NCI-H82 (cell line): ENCODE results near the gene IGSF1.

Experiments
- DNase-seq: peaks from one replicate; lab custom pipeline; 2025; lab: John Stamatoyannopoulos, UW

Gene IGSF1, protein sequence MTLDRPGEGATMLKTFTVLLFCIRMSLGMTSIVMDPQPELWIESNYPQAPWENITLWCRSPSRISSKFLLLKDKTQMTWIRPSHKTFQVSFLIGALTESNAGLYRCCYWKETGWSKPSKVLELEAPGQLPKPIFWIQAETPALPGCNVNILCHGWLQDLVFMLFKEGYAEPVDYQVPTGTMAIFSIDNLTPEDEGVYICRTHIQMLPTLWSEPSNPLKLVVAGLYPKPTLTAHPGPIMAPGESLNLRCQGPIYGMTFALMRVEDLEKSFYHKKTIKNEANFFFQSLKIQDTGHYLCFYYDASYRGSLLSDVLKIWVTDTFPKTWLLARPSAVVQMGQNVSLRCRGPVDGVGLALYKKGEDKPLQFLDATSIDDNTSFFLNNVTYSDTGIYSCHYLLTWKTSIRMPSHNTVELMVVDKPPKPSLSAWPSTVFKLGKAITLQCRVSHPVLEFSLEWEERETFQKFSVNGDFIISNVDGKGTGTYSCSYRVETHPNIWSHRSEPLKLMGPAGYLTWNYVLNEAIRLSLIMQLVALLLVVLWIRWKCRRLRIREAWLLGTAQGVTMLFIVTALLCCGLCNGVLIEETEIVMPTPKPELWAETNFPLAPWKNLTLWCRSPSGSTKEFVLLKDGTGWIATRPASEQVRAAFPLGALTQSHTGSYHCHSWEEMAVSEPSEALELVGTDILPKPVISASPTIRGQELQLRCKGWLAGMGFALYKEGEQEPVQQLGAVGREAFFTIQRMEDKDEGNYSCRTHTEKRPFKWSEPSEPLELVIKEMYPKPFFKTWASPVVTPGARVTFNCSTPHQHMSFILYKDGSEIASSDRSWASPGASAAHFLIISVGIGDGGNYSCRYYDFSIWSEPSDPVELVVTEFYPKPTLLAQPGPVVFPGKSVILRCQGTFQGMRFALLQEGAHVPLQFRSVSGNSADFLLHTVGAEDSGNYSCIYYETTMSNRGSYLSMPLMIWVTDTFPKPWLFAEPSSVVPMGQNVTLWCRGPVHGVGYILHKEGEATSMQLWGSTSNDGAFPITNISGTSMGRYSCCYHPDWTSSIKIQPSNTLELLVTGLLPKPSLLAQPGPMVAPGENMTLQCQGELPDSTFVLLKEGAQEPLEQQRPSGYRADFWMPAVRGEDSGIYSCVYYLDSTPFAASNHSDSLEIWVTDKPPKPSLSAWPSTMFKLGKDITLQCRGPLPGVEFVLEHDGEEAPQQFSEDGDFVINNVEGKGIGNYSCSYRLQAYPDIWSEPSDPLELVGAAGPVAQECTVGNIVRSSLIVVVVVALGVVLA (N-terminal part only)

DNA sequence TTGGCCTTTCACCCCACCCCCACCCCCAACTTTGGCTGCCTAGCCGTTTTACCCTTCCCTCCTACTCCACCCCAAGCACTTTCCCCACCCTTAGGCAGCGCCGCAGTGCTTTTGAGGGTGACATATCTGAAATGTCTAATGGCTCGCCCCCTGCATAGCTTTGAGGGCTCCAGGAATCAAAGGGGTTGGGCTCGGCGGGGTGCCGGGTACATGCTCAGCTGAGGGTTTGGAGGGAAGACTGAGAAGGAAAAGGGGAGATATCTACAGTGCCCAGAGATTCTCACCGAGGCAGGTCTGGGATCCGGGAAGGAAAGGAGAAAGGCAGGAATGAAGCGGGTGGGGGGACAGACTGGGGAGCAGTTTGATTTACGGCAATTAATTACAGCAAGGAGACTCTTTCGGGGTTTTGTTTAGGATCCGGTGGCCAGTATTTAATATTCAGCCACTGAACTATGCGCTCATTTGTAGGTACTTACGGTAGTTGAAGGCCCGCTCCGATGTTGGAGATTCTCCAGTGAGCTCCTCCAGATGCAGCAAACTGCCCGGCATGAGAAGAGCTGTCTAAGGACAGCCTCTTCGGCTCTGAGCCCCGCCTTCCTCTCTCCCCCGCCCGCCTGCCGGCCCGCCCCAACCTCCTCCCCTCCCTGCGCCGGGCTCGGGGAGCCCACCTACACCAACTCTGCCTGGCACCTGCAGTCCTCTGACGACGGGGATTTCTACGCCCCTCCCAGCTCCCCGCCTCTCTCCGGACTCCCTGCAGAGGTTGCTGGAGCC lies at the start of gene IGSF1:
Gene IGSF1 (minus strand): TSS at position 569 of the 774 bp plus-strand sequence. CDS start 2,632 bp downstream, outside the sequence.
- peak; percentile 72 for DNase-seq

DNA sequence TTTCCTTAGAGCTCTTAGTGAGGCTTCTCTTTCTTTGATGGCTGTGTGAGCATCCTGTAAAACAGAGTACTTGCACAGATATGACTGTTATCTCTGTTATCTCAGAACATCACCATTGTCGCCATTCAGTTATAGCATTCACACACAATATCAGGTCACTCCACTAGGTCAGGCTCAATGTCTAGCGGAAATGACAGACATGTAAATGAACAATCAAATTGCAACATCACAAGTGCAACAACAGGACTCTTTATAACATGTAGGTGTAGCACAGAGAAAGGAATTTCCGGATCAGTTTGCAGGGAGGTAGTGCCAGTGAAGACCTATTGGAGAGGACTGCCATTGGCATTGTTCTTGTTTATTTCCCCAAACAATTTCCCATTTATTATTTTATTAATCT lies 43.2 kb upstream of the IGSF1 start:
- no peak for DNase-seq

DNA sequence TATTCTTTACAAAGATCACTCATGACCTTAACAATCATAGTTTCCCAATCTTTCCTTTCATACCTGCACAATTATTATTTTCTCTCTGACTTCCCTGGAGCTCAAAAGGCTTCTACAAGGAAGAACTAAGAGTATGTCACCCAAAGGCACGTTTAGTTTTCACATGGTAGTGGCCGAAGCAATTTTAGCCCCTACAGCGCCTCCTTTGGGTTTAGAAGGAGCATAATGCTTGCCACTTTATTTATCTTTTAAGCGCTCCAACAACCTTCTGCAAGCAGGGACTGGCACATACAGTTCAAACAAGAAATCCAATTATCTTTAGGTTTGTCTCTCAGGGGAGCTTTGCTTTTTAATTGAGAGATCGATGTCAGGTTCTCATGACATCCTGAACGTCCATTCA lies 42.0 kb upstream of the IGSF1 start:
- DNase-seq, result peak; percentile 86

DNA sequence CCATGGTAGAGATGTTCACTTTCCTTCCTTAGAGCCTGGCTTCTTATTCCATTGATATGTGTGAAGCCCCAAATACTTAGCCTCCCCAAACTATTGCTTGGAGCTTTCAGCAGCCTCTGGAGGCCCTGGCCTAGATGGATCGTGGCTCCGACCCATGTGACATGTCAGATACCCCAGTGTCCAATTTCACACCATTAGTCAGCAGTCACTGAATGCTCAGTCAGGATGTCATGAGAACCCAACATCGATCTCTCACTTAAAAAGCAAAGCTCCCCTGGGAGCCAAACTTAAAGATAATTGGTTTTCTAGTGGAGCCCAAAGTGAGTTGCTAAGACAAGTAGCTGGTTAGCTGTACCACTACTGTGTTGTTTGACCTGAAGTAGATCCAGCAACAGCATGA lies 41.6 kb upstream of the IGSF1 start:
- DNase-seq, result peak; percentile 65

DNA sequence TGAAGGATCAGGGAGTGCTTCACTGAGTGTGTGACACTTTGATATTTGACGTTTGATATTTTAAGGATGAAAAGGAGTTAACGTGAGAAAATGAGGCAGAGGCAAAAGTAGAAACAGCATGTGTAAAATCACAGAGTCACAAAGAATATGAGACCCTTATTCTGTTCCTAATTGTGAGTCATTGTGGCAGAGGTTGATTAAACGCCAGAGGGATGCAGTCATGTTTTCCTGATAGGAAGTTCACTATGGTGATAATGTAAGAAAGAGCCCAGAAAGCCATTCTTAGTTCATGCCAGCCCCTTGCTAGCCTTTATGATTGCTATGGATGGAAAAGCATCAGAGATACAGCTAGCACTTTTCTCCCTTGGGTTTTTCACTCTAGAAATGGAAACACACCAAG lies 33.5 kb upstream of the IGSF1 start:
- no peak for DNase-seq

DNA sequence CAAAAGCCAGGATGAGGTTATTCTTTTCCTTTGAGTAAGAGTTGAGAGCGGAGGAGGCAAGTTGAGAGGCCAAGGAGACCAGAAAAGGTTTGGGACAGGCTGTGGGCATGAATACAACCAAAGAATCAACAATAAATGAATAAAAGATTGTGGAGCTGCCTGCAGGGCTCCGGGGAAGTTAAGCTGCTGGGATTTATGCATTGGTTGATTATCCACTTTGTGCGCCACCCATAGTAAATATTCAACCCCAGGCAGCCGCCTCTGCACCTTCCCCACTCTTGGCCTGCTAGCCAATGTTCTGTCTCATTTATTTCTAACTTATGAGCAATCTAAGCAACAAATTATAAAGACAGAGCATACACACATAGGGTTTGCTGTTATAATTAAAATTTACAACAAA lies 28.2 kb upstream of the IGSF1 start:
- peak; percentile 59 for DNase-seq

DNA sequence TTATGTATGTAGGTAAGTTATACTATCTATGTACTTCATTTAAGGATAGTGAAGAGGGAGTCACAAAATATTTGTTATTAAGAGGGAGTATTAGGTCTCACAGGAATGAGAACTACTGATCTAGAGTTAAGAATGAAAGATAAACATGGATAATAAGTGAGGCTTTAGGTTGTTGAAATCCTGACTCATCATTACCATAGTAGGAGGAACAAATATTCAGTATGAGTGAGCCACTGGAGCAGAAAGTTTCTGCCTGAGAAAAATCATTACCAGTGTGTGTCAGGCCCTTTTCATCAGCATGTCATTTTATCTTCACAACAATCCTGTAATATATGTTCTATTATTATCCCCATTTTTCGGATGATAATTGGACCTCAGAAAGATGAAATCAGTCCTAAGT lies 27.2 kb upstream of the IGSF1 start:
- DNase-seq, result no peak

DNA sequence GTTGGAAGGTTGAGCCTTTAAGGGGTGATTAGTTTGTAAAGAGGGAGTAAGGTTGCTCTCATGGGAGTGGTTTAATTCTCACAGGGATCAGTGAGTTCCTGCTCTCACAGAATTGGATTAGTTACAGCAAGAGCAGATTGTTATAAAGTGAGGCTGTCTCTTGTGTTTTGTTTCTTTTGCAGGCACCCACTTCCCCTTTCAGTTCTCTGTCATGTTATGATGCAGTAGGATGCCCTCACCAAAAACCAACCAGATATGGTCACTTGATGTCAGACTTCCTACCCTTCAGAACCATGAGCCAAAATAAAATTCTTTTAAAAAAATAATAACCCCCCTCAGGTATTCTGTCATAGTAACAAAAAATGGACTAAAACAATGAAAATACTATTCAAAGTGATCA lies 19.9 kb upstream of the IGSF1 start:
- peak; percentile 91 for DNase-seq

DNA sequence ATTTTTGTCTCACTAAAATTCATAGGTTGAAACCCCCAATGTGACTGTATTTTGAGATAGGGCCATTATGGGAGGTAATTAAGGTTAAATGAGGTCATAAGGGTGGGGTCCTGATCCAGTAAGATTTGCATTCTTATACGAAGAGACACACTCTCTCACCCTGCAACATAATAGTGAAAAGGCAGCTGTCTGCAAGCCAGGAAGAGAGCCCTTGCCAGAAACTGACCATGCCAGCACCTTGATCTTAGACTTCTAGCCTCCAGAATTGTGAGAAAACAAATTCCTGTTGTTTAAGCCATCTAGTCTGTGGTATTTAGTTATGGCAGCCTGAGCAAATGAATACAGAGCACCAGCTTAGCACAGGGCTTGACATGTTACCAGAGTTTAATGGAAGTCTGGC lies 17.5 kb upstream of the IGSF1 start:
- no peak for DNase-seq

DNA sequence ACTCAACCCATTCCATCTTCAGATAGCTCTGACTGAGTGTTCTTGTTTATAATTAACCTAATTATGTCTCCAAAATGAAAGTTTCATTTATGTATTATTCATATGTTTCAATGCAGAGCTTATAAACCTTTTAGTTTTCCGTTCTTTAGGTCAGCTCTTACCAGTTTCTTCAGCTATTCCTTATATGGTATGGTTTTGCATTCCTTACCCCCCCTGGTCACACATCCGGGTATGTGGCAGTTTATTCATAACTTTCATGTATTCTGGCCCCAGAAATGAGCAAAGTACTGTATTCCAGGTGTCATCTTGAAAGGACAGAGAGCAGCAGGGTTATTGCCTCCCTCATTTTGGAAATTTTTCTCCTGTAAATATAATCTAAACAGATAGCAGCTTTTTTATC lies 16.8 kb upstream of the IGSF1 start:
- DNase-seq, result no peak

DNA sequence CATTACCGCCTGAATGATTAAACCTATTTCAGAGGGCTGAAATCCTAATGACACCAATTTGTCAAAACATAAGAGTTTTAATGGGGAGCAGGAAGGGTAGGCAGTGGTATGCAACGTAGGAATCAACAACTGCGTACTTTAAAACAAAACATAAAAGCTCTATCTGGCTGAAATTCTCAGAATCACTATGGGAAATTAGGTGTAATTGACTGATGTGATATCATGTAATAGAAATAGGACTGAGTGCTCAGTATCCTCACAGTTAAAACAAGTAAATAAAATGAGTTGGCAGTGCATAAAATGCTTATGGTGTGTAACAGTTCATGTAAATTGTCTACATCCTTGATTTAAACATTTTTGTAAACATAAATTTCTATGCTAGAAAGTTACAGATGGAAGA lies 13.6 kb upstream of the IGSF1 start:
- DNase-seq, result no peak

DNA sequence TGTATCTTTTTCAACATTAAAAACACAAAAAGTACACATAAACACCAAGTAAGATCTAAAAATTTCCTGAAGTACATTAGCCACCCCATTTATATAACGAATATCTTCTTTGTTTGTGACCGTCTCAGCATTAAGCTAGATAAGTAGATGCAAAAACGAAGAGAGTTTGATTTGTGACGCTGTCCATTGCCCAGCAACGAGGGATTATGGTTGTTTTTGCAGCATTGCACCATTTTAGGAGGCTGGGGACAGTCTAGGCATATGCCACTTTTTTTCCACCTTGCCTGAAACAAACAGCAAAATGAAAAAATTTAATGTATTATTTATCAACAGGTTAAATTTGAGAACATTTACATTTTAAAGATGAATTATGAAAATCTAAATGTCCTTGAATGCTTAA lies 12.0 kb upstream of the IGSF1 start:
- peak; percentile 82 for DNase-seq

DNA sequence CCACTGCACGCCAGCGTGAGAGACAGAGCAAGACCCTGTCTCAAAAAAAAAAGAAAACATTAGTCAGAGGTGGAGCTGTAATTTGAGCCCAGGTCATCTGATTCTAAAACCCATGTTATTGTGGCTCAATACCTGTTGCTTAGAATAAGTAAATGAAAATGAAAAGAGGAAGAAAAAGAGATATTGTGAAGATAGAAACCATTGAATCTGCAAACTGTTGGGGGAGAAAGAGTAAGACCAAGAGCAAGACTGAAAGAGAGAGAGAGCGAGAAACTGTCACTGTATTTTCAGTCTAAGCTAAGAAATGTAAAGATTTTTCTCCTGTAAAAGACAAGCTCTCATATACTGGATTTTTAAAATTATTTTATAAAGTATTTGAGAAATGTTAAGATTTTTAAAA lies 9.7 kb upstream of the IGSF1 start:
- DNase-seq, result no peak

DNA sequence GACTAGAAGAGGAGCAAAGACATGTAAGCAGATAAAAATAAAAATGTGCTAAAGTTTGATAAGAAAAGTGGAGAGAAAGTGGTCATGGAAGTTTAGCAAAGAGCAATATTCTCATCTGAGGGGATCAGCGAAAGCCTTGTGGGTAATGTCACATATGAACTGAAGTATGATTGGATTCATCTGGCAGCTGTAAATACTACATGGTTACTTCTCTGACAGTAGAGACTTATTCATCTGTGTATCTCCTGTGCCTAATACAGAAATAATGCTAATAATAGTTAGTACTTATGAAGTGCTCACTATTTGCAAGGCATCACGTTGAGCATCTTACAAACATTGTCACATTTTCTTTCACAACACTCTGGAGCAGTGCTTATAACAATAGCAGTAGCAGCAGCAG lies 8.9 kb upstream of the IGSF1 start:
- DNase-seq, result no peak

DNA sequence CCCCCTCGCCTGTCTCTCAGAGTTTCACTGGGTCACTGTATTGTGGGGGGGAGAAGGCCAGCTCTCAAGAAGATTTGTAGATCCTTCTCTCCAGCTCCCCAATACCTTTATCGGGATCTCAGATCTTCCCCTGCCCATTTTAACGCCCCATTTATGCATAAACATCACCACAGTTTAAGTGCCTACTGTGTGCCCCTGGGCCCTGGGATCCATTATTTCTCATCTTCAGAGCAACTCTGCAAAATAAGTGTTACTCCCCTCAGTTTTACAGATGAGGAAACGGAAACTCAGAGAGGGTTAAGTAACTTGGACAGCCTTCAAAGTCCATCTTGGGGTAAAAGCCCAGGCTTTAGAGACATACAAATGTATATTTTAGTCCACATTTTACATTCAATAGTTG lies 421 bp upstream of the IGSF1 start:
- DNase-seq, result no peak

DNA sequence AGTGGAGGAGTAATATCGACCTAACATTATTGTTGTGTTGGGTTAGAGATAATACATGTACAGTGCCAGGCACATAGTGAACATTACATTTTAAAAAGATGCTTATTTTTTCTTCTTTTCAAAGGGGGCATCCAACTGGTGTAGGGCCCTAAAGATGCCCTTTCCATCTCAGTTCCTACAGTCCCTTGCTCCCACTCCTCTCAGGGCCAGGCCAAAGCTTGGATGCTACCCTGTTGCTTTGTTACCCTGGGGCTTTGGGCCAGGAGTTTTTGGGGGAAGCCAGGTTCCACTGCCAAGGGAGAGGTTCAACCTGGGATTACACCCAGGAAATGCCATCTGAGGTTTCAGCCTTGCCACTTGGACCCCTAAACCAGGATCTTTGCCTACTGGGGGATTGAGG lies 918 bp downstream of the IGSF1 start:
- no peak for DNase-seq

DNA sequence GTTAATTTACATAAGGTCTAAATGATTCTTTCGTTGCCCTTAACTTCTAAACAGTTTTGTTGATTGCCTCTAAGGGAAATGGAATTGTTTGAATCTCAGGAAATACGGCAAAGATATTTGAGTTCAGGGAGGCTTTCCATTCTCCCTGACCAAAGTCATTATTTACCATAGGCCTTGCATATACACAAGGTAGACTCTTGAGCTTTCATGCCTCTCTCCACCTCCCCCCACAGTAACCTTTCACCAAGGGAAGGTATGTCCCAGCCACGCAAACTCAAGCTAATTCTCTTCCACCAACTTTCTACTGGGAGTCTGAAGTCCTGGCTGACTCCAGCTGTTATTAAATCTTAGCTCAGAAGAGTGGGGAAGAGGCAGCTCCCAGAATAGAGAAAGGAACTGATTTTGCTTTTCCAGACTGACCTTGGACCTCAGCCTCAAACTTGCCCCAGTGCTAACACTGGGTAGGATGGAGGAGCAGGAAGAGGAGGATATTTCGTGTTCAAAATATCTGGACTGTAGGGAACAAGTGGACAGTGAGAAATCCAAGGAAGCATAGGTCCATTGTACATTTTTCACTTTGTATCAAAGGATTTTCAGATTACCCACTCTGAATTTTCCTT lies 1.4 kb downstream of the IGSF1 start:
- no peak for DNase-seq

DNA sequence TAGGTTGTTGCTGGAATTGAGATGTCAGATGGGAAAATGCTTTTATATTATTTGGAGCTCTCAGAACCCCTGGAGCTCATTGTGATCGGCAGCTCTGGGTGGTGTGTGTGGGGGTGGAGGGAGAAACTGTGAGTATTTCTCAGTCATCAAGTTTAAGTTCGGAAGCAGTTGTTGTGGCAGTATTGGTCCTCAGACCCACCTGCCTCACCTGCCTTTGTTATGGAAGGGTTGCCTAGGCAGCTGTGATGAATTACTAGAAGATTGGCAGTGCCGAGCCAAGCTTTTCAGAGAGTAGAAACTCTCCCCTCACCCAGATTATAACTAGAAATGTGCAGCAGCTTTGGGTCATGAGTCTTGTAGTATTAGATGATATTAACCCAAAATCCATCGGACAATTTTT lies 9.5 kb downstream of the IGSF1 start:
- no peak for DNase-seq

DNA sequence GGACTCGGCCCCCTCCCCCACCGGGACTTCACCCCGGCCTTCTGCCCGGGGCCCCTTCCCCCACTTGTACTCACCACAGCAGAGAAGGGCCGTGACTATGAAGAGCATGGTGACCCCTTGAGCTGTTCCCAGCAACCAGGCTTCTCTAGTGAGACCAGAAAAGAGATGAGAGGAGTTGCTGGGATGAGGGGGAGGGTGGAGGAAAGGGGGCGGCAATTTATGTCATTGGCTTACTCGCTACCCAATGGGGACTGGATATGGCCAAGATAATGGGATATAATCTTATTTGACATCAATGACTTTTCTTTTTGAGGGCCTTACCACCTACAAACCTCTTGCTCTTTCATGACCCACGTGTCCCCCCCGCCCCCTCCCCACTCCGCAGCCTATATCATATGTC lies 9.9 kb downstream of the IGSF1 start:
- DNase-seq, result no peak

DNA sequence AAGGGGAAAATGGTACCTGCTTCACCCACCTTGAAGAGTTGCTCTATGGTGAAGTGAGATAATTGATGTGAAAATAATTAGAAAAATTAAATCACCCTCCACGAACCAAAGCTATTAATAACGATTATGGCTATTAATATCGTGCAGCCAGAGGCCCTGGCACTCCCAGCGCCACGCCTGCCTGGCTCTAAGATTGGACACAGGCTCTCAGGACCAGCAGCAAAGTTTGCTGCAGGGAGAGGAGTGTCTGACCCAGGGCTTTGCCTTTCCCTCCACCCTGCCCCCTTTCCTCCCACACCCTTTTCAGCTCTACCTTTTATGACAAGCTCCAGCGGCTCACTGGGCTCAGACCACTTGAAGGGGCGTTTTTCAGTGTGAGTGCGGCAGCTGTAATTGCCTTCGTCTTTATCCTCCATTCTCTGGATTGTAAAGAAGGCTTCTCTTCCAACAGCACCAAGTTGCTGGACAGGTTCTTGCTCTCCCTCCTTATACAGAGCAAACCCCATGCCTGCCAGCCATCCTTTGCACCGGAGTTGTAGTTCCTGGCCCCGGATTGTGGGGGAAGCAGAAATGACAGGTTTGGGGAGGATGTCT lies 11.5 kb downstream of the IGSF1 start:
- DNase-seq, result no peak

DNA sequence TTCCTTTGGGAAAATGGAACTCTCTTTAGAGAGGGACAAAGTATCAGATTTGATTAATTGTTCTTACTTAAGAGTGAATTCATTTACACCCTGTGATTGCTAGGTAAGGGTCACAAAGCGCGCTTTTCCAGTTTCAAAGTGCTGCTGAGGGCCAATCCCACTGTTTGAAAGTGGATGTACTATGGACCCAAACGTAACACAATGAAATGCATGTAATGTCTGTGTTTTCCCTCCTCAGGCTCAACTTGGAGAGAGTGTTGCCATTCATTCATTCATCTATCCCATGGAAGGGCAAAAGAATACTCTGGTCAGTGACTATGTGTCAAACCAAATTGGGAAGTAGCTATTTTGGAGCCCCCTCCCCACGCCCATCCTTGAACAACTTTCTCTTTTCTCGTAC lies 16.1 kb downstream of the IGSF1 start:
- DNase-seq, result no peak
